GM18498 (cell line): ENCODE results near the gene TACC3.

ENCODE experiments used
- ATAC-seq: cut with Tn5 transposase; IDR thresholded peaks from one replicate; pipeline ENCODE4 v1.9.1; 2021; ENCODE audit warnings: mild to moderate bottlenecking, moderate library complexity; ENCODE audit not compliant: unreplicated experiment

The TACC3 gene

DNA sequence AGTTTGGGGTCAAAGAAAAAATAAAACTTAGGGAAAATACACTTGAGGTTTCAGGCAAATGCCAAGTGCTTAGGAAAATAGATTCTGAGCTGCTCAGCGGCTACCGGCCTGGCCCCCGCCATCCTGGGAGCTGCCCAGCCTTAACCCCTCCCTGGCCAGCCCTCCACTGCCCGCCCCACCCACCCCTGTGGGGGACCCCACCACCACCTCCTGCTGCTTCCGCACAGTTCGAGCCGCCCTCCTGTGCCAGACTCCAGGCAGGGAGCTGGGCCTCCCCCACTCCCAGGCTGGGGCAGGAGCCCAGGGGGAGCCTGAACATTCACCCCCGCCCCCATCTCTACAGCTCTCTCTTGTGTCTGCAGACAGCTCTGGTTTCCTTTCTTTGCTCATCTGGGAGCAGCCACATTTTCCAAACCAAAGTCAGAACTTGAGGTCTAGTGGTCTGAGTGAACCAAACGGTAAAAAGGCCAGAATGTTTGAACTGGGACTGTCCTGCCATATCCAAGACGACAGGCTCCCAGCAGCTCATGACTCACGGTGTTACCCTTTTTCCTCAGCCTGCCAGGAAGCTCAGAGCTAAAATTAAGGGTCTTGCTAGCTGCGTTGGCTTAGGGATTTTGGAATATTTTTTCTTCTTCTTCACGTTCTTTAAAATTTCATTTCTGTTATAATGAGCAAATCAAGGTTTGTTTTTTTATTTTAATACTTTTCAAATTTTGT is 67.1 kb downstream of the TACC3 start:
- no peak for ATAC-seq

GRCh38 chr4:1789552-1789951 is 68.2 kb downstream of the TACC3 start:
- no peak for ATAC-seq

- ATAC-seq = no peak
These were observed 68.7 kb downstream of the TACC3 start for GRCh38 chr4:1790005-1790404.

DNA sequence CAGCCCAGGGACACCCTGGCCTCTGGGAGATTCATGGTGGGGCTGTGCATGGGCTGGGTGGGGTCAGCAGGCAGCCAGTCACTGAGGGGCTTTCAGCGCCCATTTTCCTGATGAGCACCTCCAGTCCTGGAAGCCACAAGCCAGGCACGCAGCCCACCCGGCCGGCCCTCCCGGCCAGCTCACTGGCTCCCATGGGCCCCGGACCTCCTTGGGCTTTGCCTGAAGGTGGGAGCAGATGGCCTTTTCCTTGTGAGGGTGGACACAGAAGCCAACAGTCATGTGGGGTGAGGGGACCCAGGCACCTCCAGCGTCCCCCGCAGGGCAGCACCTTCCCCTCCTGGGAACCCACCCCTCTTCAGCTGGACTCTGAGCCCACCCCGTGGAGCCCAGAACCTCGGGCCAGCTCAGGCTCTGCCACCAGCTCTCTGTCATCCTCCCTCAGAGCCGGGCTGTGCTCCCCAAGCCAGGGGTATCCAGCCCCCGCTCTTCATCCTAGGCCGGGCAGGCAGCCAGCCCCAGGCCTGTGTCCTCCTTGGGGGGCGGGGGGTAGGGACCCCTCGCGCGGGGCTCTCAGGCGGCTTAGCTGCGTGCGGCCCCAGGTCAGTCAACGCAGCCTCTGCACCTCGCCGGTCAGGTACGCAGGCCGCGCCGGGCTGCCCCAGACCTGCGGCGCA is 71.0 kb downstream of the TACC3 start:
- ATAC-seq = no peak

DNA sequence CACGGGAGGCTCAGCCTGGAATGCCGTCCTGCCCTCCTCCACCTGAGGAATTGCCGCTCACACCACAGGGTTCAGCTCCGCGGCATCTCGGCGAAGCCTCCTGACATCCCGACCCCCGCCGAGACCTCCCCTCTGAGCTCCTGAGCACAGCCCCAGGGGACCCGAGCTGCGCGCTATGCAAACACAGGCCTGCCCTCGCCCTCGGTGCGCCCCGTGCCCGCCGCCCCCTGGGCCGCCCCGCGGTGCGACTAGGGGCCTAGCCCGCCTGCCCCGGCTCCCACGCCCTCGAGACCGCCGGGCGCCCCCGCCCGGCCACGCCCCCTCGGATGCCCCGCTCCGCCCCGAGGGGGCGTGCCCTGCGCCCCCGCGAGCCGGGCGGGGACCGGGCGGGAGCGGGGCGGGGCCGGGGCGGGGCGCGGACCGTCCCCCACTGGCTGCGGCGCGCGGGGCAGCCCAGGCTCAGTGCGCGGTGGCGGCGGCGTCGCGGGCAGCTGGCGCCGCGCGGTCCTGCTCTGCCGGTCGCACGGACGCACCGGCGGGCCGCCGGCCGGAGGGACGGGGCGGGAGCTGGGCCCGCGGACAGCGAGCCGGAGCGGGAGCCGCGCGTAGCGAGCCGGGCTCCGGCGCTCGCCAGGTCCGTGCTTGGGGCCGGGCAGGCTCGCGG is 71.6 kb downstream of the TACC3 start, which contains the start of gene FGFR3:
FGFR3 (plus strand) TSS at position 462 of the 664 bp plus-strand sequence. CDS start 642 bp downstream, outside the sequence.
- peak; percentile 49 for ATAC-seq

GRCh38 chr4:1793496-1793840 is 72.1 kb downstream of the TACC3 start:
- peak; percentile 32 for ATAC-seq

DNA sequence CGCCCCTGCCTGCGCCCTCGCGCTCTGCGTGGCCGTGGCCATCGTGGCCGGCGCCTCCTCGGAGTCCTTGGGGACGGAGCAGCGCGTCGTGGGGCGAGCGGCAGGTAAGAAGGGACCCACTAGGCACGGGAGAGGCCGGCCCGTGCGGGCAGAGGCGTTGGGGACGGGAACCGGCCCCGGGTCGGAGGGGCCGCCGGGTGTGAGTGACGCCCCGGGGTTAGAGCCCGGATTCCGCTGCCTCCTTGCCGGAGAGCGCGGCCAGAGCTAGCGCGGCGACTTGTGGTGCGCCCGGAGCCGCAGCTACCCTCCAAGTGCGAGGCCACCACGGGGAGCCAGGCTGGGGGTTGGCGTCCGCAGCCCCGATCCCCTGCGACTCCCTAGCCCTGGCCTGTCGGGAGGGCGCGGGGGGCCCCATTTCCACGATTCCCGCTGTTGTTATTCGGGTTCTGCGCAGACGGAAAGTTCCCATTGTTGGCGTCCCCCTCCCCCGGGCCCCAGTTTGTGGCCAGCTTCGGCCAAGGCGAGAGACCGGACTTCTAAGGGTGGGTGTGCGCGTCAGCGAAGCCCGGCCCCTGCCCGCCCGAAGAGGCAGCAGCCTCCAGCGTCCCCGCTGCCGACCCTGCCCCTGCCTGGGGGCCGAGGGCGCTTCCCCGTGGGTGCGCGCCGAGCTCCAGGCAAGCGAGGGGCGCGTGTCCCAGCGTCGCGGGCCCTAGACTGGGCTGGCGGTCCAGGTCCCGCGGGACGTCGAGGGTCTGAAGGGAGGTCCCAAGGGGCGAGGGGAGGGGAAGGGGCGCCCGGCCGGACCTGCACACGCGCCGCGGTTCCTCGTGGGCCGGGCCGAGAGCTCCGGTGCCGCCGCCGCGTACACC is 72.9 kb downstream of the TACC3 start:
- ATAC-seq = peak; percentile 14
